Measurements from ENCODE around the gene SULT2B1.
"Not testable (repeated sequence)": the region's sequence is repeated elsewhere in the genome, so short reads cannot be mapped to it uniquely, and the experiment has no call there.

The SULT2B1 gene

GRCh38 chr19:48551437-48552302 is at the start of gene SULT2B1:
Gene SULT2B1 (plus strand): TSS chr19:48552172. CDS start chr19:48552253, 81 bp downstream.
- DNase-seq = no peak

GRCh38 chr19:48502350-48503018 is 49.5 kb upstream of the SULT2B1 start:
- DNase-seq = peak in 1 of 2 experiments; percentile 75

GRCh38 chr19:48506138-48506733 is 45.7 kb upstream of the SULT2B1 start:
- DNase-seq = no peak

DNA sequence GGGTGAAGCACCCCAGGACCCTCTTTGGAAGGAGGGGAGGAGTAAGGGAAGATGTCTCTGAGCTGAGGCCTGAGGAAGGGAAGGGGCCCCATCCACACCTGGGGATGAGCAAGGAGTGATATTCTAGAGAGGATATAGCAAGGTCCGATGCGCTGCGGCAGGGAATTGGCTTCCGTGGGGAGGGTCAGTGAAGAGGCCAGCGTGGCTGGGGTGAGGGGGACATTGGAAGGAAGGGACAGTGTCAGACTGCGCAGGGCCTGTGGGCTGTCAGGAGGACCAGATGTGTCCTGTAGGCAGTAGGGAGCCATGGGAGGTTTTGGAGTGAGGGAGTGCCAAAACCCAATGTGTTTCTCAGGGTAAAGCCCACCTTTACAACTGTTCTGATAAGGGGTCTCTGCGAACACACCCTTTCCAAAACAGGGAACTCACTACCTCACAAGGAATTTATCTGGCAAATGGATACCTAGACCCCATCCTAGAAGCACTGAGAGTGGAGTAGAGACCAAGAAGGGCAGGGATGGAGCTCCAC is 44.0 kb upstream of the SULT2B1 start:
- no peak for DNase-seq

- DNase-seq = no peak
Measured at GRCh38 chr19:48508729-48509411, 43.1 kb upstream of the SULT2B1 start.

DNA sequence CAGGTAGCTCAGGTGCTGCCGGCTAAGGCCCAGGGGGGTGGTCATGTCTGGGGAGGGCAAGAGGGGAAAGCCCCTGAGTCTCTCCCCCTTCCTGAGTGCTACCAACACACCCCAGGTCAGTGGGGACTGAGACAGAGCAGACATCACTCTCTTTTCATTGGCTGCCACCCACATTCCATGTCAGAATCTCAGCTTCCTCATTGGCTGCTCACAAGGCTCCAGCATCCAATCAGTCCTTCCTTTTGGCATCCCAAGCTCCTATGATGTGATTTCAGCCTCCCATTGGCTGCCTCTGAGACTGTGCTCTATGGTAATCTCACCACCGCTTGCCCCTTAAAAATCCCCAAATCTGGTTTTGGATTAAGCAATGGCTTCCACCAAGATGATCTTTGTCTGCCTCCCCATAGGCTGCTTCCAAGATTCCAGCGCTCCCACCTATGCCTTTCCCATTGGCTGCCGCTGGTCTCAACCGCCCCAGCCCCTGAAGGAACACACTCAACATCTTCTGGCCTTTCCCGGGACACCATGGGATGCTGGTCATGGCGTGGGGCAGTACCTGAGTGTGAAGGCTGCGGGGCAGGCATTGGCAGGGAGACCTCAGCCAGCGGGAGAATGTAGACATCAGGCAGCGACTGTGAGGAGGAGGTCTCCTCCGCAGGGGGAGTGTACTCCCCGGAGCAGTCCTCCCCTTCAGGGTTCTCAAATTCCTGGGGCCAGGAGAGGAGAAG is 42.3 kb upstream of the SULT2B1 start:
- DNase-seq = no peak

GRCh38 chr19:48510421-48511268 is 41.3 kb upstream of the SULT2B1 start:
- DNase-seq = peak; percentile 69 to 75

DNA sequence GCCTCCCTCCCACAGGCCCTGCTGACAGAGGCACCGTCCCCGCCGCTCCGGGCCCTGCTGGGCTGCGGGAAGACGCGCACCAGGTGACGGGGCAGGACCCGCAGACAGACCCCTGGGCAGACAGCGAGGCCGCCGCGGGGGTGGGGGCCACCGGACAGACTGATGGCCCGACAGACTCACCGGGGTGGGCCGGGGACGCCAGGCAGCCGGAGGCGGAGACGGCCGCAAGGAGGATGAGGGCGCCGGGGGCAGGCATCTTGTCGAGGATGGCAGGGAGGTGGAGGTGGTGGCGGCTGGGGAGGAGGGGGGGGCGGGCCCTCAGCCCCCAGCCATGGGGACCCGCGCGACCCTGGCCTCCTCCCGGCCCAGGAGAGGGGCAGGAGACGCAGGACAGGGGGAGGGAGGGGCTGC is 40.6 kb upstream of the SULT2B1 start:
- DNase-seq = no peak

DNA sequence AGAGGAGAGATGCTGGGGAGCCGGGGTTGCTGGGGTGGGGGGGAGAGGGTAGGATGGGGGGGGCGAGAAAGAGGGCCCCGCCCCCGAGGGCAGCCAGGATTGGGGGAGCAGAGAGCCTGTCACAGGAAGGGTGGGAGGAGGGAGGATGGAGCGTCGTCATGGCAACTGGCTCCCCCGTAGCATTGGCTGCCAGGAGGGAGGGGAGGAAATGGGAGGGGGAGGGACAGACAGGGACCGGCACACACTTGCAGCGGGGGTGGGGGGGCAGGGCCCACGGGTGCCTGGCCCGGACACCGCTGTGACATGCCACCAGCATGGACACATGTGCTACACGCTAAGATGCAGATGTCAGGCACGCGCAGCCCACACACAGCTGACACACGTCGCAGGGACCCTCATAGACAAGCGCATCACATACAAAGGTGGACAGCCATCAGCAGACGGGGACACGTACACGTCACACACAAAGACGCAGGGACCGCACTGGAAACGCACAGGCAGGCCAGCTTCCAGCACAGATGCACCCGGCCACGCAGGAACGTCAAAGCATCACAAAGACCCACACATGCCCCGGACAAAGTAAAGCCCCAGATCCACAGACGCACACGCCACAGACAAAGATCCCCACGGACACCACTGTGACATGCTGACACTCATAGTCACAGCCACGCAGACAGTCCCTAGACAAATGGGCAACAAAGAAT is 40.0 kb upstream of the SULT2B1 start, which contains the start of gene LMTK3:
Gene LMTK3, minus strand, starts transcription at position 36 of the 704 bp plus-strand sequence. CDS start 259 bp downstream, outside the sequence.
- peak; percentile 70 to 75 for DNase-seq

DNA sequence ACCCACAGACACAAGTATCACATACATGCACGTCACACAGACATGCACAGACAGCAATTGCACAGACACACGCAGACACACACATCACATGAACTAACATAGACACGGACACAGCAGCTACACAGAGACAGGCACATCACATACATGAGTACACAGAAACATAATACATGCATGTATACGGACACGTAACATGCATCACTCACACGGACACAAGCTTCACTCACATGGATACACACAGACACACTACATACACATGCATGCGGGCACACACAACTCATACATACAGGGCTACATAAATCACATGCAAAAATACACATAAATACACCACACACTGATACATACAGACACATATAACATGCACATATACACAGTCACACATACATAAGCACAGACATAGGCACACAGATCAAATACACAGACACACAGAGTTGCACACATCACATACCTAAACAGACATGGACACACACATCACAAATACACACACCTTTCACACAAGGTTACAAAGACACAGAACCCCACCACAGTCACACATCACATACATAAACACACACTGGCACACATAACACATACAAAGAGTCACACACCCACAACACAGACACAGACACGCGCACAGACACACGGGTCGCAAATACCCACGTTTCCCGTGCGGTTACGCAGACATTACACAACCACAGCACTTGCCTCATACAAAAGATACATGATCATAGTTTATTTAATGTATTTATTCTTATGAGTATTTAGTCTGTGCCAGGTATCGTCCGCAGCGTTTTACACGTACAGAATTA is 39.3 kb upstream of the SULT2B1 start:
- DNase-seq = no peak

- DNase-seq = peak; percentile 67
Measured at GRCh38 chr19:48513289-48514122, 38.5 kb upstream of the SULT2B1 start.

GRCh38 chr19:48514123-48514458 is 37.9 kb upstream of the SULT2B1 start:
- DNase-seq = no peak

DNA sequence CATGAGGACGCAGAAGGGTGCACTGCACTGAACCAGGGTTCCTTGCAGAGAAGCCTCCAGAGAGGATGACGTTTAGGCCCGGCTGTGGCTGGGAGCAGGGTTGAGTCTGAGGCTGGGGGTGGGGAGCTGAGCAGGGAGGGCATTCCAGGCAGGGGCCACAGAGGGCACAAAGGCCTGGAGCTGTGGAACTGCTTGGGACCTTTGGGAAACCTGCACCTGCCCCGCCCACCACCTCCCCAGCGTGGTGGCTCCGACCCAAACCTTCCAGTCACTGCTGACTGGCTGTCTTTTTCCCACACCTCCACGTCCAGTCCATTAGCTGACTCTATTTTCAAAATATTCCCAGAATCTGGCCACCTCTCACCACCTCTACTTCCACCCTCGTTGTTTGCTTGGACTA is 35.4 kb upstream of the SULT2B1 start:
- DNase-seq = no peak

DNA sequence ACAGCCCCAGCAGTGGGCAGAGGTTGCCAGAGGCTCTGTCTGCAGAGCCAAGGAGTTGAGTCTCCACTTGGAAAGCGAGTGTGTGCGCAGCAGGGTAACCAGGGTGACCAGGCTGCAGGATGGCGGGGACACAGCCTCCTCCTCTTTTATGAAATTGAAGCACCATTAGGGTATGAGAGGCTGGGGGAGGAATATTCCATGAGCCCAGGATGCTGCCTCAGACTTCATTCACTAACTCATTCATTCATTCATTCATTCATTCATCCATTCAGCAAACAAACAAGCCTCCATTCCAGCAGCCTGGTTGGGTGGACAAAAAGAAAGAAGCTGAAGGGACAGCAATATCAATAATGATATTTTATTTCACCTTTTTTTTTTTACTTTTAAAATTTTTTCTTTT is 33.8 kb upstream of the SULT2B1 start:
- DNase-seq = no peak

DNA sequence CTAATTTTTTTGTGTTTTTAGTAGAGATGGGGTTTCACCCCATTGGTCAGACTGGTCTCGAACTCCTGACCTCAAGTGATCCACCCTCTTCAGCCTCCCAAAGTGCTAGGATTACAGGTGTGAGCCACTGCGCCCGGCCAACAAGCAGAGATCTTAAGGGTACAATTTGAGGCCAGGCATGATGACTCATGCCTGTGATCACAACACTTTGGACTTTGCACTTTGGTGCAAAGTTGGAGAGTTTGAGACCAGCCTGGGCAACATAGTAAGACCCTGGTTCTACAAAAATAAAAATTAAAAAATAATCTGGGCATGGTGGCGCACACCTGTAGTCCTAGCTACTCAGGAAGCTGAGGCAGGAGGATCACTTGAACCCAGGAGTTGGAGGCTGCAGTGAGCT is 32.5 kb upstream of the SULT2B1 start:
- not testable (repeated sequence) for DNase-seq

- no peak for DNase-seq
Measured at GRCh38 chr19:48520134-48520533, 31.8 kb upstream of the SULT2B1 start.

GRCh38 chr19:48524221-48524620 is 27.8 kb upstream of the SULT2B1 start:
- DNase-seq = no peak

DNA sequence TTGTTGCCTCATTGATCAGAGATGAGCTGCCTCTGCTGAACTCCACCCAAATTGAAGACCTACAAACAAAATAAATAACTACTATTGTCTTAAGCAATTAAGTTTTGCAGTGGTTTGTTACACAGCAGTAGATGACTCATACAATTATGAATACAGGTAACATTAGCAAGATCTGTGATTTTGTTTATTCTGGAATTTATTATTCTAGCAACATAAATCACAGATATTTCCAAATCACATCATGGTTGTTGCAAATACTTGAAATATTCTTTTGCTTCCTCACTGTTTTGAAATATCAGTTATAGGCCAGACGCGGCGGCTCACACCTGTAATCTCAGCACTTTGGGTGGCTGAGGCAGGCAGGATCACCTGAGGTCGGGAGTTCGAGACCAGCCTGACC is 27.2 kb upstream of the SULT2B1 start:
- DNase-seq = no peak

DNA sequence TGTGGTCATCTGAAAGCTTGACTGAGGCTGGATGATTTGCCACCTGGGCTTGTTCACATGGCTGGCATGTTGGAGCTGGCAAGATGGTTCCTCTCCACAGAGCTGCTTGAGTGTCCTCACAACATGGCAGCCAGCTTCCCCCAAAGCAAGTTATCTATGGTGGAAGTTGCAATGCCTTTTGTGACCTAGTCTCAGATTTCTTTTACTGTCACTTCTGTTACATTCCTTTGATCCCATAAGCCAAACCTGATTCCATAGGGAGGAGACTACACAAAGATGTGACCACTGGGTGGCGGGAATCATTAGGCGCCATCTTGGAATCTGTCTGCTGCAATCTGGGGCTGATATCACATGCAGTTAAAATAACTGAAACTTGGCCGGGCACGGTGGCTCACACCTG is 22.8 kb upstream of the SULT2B1 start:
- DNase-seq = no peak
